Activated CD8-positive, alpha-beta memory T cell treated with anti-CD3 and anti-CD28 coated beads for 4 hours (primary cell): ENCODE measurements around the gene NEDD4L.

Experiments
- DNase-seq, 2 donors: peaks; one replicate each; pipeline ENCODE4 v3.0.0-alpha.2; 2020; ENCODE audit warnings: low read depth in 2 of 2

Gene NEDD4L

DNA sequence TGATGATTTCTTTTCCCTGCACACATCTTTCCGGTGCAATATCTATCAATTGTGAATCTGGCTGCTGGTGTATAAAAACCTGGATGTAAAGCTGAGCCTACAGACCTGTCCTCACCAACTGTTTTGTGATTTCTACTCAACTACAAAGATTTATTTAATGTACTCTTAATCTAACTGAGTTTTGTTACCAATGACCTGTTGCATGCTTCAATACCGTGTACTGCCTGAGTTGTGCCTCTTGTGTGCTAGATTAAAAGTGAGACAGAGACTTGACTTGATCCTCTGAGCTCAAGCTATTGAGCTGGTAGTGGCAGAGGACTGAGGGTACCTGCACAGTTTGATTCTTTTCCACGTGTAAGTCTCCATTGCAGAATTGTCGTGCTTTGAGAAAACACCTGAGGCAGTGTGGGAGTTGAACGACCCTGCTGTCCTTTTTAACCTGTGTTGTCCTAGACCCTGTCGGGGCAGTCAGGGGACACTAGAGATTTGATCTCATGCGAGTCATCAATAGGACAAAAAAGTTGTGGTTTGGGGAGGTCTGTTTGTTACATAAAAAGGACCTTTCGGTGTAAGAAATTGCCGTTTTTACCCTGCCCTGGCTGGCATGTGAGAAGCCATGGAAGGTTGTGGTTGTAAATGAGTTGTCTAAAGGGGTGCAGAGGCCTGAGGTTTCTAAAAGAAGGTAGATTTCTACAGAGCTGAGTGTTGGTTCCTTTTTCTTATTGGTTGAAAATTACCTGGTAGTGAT lies 353.5 kb downstream of the NEDD4L start:
- DNase-seq: no peak

DNA sequence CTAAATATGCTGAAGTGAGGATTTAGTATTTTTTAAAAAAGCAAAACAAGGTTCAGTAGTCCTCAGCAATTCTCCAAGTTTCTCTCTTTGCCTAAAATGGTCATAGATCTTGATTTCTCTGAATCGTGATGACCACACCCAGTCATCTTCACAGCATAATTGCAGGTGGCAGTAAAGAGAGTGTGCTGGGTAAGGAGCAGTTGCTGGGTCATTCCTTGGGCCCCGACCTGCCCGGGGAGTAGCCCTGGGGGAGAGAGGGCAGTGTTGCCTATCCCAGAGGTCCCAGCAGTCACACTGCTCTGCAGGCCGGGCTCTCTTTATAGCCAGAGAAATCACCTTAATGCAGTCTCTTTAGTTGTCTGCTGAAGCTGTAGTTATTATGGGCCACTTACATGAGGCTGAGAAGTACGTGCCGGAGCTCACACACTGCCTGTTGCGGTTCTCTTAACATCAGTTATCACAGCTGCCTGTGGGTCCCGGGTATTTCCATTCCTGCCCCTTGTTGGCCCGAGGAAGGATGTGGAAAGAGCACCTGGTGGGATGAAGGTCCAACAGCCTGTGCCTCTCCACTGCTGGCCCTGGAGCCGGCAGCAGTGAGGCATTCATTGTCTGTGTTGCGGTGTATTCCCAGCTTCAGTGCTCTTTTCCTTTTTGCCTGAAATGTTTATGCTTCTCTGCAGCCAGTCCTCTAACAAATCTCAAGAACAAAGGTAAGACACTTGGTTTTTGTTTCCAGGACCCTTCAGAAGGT lies 354.8 kb downstream of the NEDD4L start:
- no peak for DNase-seq

DNA sequence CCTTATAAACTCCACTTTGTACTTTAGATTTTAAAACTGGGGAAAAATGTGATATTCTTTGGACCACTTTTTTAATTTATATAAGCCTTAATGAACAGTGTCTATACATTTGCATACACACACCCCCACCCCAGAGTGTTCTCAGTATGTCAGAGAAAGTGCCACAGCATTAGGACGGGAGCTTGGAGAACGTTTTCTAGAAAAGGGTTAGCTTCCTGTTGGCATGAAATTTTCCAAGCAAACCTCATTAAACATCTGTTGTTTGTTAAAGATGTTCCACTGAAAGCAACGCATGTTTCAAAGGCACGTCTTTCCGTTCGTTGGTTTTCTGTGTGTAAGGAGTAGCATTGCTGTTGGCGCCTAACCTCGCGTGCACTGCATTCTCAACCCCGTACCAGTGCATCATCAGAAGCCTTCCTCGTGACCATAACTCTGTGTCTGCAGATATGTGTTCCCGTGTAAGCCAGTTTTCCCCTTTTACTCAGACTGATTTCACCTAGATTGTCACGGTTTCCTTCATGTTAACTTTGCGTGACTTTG lies 356.4 kb downstream of the NEDD4L start:
- no peak for DNase-seq

DNA sequence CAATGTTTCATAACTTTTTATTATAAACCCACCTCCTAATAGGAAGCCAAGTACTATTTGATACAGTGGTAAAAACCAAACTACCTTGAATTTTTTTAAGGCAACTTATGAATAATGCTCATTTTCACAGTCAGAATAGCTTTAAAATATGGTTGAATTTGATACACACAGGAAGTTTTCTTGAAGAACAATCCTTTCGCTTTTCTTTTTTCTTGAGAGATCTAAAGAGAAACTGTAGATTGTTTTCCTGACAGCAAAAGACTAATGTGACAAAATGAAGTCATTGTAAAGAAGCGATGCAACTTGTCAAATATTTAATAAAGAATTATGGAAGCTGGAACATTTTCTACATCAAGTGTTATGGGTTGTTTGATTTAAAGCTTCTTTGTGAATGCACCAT lies 357.2 kb downstream of the NEDD4L start:
- DNase-seq: no peak

DNA sequence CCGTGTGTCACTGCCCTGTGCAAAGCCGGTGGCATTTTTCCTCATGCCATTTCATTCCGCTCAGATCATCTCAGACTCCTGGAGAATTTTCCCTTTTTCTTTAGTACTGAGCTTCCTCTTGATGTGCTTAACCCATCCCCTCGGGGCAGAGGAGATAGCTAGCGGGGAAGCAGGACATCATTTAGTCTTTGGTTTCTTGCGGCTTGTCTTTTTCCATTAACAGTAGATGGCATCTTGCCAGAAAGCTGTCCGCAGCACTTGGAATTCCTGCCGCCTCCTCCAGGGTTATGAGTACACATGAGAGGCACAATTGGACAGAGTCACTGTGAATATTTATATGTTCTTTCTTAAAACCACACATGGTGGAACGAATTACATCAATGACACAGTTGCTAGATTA lies 358.2 kb downstream of the NEDD4L start:
- no peak for DNase-seq

DNA sequence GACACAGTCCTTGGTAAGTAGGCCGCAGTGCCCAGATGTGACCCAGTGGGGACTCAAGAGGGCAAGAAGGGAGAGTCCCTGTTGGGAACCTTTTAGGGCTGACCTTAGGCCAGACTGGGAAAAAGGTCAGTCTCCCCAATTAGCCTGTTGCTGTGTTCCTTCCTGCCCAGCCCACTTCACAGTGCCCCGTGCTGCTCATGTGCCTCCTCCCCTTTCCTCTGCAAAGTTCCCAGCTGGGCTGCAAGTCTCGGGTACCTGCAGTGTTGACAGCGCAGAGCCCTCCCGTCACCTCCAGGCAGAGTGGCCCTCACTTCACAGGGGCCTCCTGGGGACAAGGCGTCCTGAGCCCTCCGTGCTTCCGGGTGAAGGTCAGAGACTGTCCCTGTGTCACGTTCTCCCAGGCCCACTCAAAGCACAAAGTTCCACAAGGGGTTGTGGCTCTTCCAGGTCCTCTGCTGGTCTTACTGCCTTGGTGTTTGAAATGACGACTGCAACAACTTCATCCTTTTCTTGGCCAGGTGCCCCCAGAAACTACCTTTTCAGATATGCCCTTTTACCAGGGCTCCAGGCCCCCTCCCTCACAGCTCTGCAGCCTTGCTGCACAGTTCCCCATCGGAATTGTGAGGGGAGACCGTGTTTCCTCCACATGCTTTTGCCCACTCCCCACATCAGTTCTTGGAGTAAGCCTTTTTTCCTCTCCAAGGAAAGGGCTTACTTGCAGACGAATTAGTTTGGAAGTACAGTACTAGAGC lies 359.1 kb downstream of the NEDD4L start:
- no peak for DNase-seq

DNA sequence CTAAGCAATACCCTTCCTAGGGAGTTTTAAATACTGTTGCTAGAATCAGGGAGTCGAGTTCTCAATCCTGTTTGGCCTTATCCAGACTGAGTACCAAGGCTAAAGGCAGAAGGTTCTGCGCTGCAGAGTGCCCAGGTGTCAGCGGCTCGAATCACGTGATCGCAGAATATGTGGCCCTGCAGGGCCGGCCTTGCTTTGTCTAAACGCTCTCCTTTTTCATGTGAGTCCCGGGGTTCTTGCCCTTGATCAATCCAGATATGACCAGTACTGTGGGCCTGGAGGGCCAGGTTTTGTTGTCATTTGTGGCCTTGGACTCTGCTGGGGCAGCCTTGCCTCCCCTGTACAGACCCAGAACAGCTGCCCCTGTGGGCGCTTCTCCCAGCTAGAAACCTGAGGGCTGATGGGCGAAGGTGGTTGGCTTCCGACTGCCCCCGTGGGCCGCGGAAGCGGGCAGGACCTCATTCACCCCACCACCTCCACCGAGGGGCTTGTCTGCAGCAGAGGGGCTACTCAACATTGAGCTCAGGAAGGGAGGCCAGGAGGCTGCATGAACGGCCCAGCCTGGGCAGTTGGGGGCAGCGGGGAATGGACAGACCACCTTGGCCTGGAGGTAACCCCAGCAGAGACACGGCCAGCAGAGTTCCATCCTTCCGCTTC lies 359.9 kb downstream of the NEDD4L start:
- DNase-seq: no peak

DNA sequence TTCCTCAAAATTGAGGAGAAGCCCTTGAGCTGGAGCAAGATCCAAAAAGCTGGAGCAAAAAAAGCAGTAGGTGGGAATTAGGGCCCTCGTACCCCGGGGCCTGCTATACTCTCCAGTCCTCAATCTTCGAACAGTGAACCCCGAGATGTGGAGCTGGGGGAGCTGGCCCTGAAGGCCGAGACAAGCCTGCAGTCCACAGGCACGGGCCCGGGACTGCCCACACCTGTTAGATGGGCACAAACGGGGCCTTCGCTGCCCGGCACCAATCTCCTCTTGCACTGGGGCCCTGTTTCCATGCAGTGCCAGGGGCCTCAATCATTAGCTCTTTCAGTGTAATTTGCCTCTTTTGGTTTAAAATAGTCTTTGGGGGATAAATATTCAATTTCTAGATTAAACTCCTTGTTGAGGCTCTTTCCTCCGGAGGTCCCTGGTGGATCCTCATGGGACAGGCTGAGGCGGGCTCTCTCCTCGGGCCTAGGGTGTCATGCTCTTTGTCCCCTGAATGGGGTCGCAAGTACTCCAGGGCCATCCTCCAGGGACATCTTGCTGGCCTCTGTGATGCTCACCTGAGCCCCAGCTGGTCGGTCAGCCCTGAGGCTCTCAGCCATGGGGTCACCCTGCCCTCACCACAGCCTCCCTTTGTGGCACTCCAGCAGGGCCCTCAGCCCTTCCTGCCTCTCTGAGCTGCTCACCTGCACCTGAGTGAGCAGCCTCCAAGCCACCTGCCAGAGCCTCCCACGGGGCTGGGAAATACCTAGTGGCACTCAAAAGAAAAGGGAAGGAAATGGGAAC lies 361.3 kb downstream of the NEDD4L start:
- no peak for DNase-seq

DNA sequence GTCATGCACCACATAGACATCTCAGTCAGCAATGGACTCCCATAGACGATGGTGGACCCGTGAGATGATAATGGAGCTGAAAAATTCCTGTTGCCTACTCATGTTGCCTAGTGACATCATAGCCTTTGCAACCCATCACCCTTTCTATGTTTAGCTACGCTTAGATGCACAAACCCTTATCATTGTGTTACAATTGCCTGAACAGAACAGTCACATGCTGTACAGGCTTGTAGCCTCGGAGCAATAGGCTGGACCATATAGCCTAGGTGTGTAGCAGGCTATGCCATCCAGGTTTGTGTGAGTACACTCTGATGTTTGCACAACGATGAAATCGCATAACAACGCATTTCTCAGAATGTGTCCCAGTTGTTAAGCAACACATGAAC lies 363.2 kb downstream of the NEDD4L start:
- no peak for DNase-seq

DNA sequence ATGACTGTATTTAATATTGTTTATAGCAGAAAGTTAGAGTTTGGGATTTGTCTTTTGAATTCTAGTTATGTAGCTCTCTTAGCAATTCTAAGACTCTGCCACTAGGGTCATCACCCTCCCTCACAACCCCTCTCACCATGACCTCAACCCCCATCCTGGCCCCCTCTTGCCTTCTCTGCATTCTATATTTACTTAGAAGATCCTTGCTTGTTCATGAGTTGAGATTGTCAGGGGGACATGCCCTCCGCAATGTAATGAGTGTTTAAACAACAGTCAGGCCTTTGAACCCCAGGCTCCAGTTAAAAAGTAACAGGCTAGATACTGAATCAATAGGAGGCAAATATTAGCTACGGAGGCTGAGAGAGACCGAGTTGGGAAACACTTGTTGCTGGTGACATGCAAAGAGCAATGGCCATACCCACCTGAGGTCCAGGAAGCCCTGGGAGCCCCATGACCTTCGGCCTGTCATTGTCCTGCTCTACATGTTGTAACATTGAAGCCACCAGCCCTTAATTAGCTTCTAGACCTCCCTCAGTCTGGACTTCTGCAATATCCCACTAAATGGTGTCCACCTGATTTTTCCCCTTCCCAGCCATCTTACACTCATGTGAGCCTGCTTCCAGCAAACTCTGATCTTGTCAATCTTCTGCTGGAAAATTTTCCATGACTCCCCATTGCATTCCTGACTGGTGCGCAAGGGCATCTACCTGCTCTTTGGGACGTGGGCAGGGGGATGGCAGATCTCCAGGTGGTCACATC lies 363.8 kb downstream of the NEDD4L start:
- no peak for DNase-seq

DNA sequence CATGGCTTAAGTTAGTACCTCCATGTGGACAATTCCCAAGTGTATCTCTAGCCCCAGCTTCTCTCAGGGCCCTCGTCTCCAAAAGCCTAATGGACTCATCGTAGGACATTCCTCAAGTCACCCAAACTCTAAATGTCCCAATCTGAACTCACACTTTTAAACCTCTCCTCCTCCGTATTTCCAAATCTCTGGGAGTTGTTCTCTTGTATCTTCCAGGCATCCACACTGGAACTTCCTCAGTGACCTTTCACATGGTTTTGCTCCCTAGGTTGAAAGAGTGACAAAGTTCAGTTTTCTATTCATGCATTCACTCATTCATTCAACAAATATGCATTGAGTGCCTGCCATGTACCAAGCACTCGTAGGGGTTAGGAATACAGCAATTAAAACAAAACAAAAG lies 364.6 kb downstream of the NEDD4L start:
- DNase-seq: no peak

DNA sequence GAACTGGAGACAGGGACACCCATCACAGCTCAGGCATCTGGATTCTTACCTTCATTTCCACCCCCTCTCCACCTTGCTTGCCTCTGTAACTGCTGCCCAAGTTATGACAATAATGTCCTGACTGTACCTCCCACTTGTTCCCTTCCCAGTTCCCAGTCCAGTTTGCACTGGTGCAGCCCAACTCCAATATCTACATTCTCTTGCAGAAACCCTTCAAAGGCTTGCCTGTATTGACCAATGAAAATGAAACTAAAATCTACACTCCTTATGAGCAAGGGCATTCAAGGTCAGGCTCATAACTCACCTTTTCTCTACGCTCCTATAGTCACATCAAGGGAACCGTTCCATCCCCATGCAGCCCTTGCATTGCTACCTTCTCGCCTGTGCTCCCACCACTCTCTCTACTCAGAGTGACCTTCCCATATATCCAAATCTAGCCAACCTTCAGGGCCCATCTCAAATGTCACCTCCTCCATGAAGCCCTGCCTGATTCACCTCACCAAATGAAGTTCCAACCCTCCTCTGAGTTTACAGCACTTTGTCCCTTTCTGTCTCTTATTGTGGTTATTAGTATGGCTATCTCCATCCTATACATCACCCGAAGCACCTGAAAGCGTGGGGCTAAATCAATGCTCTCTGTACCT lies 365.9 kb downstream of the NEDD4L start:
- DNase-seq: no peak

DNA sequence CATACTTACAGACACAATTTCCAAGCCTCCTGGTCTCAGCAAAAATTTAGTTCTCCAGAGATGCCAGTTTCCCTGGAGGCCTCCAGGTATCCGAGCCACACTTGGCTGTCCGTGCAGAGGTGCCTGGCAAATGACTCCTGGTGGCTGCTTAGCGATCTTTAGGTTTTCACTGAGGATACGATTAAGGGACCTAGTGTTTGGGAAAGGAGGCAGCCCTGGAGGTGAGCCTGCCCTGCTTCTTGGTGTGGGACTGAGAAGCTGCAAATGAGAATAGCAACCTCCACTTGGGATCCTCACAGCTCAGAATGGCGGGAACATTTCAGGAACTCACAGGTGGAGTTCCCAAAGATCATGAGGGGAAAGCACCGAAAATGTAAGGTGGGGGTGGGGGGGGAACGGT lies 367.3 kb downstream of the NEDD4L start:
- DNase-seq: no peak

DNA sequence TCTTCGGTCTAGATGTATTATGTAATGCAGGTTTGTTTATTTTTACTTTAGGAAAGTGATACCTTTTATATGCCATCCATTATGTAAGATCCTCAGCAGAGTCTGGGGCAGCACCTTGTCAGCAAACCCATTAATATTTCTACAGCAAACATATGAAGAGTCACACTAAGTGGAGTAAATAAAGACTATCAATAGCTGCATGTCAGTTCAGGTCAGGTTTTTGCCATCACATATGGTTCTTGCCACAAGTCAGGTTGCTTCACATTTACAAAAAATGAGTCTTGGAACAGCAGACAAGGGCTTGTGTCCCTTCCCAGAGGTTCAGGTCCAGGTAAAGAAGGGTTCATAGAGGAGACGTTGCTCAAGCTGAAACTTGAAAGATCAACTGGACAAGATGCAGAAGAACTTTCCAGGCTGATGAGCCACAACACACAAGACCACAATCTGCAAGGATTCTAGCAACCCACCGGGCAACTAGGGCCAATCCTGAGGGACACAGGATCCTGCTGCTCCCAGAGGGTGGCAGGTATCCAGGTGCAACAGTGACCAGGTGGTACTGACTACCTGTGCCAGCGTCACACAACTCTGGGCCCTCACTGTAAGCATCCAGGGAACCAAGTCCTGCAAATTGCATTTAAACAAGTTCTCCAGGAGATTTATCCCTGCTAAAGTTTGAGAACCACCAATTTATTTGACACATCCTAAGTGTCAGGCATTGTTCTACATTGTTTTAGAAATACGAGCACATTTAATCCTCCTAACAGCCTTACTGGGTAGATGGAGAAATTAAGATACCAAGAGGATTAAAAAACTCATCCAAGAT lies 369.0 kb downstream of the NEDD4L start:
- no peak for DNase-seq

DNA sequence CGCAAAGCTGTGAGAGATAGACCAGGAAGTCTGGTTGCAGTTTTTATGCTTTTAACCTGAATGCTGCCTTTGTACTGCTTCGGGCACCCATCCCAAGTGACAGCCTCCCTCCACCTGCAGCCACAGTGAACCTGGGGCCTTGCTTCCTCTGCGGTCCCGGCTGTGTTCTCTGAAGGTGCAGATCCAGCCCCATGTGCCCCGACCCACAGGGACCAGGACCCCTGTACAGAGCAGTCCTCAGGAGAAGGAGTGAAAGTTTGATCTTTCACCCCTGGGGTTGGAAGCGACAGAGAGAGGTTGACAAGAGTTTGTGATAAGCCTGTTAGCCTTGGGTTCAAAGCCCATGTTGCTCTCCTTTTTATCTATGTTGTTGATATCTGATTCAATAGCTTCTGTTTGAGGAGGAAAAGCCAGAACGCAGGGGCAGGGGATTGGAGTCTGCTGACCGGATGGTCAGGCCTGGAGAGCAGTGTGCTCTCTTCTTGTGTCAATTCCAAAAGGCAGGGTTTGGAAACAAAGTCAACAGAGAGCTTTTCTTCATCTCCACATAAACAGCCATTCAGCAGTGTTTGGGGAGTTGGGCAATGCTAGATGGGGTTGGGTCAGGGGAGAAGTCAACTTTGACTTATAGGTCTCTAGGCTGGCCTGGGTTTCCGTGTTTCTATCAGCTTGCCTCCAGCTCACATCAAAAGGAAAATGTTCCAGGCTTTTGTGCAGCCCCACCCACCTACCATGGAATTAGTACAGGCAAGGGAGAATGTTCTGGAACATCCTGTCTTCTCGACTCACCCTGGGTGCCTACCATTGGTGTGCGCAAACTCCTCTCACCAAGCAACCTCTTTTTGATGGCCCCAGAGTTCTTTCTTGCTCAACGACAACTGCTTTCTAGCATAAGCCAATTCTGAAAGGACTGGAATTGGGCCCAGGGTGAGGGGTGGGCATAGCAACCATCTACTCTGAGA lies 369.9 kb downstream of the NEDD4L start:
- DNase-seq: no peak

DNA sequence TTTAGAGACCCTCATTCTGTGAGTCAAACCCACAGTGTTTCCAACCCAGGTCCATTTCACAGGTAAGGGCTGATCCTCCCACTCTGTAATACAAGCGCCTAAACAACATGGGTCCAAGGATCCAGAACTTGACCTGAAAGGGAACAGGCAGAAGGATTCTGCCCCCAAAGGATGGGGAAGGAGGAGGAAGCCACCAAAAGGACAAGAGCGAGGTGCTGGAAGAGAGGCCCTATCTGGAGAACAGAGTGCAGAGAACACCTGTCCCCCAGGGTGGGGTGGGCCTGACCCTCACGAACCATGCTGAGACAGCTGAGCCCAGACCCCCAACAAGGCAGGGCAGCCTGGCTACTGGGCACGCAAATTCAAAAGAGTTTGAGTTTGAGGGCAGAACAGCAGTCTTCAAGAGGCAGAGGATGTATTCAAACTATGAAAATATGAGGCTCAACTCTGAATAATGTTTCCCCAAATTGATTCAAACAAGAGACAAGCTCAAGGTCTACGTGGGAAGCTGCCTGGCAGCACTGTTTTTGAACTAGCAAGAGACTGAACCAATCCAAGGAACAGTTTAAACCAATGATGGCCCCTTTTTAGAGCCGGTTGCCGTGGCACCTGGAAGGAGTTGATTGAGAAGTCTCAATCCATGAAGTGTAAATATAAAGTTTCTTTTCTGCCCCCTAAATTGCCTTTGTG lies 372.1 kb downstream of the NEDD4L start:
- DNase-seq: no peak
